Measurements from ENCODE around the gene BTNL2. TPM values are rescaled to one million over a fixed set of nuclear protein-coding genes. Genes with fewer than 3 reads are reported as not detected.
A peak's percentile ranks its signal among the peaks of the same experiment; 100 is the strongest.
"Not testable (repeated sequence)": the region's sequence is repeated elsewhere in the genome, so short reads cannot be mapped to it uniquely, and the experiment has no call there.

The BTNL2 gene
- total RNA-seq (2014; rRNA removed; shearing (Covaris generic)): not detected in 2 replicates

- Histone ChIP-seq H3K4me3 (no peak within 1 kb of the TSS), H3K36me3 (no peaks in the 10 kb centered on the region), H3K4me1 (no peaks in the 10 kb centered on the region), H3K27me3 (peaks cover 6% of the 10 kb centered on the region; the same call in 1 of the 2 replicates), H3K27ac (no peak within 1 kb of the TSS), H3K9me3 (replicated peaks) (no peaks in the 10 kb centered on the region)
- no peak for DNase-seq
Measured at GRCh38 chr6:32406857-32407256, at the start of gene BTNL2. Gene BTNL2, minus strand, starts transcription at chr6:32407181. Its CDS starts 58 bp downstream, at chr6:32407123.

GRCh38 chr6:32449088-32449736, 42.2 kb upstream of the BTNL2 start:
- Histone ChIP-seq H3K36me3 (no peaks in the 10 kb centered on the region), H3K4me3 (no peak overlapping the region), H3K9me3 (replicated peaks) (no peaks in the 10 kb centered on the region), H3K4me1 (no peaks in the 10 kb centered on the region), H3K27me3 (no peaks in the 10 kb centered on the region), H3K27ac (no peak overlapping the region)
- DNase-seq: no peak

GRCh38 chr6:32447932-32448331, 41.0 kb upstream of the BTNL2 start:
- DNase-seq: no peak
- H3K27ac ChIP-seq: no peak overlapping the region
- no peaks in the 10 kb centered on the region for H3K27me3 ChIP-seq
- H3K36me3 ChIP-seq: no peaks in the 10 kb centered on the region
- no peak overlapping the region for H3K4me3 ChIP-seq
- no peaks in the 10 kb centered on the region for H3K9me3 ChIP-seq (replicated peaks)
- no peaks in the 10 kb centered on the region for H3K4me1 ChIP-seq

- Histone ChIP-seq H3K4me3 (no peak overlapping the region), H3K4me1 (no peaks in the 10 kb centered on the region), H3K27me3 (no peaks in the 10 kb centered on the region), H3K36me3 (no peaks in the 10 kb centered on the region), H3K27ac (no peak overlapping the region), H3K9me3 (replicated peaks) (no peaks in the 10 kb centered on the region)
- no peak for DNase-seq
Measured at GRCh38 chr6:32445321-32445854, 38.4 kb upstream of the BTNL2 start.

GRCh38 chr6:32444433-32444832, 37.5 kb upstream of the BTNL2 start:
- H3K27ac ChIP-seq: no peak overlapping the region
- no peaks in the 10 kb centered on the region for H3K4me1 ChIP-seq
- DNase-seq: no peak
- H3K36me3 ChIP-seq: no peaks in the 10 kb centered on the region
- no peak overlapping the region for H3K4me3 ChIP-seq
- no peaks in the 10 kb centered on the region for H3K27me3 ChIP-seq
- H3K9me3 ChIP-seq (replicated peaks): no peaks in the 10 kb centered on the region

GRCh38 chr6:32442977-32443552, 36.1 kb upstream of the BTNL2 start:
- H3K36me3 ChIP-seq: no peaks in the 10 kb centered on the region

GRCh38 chr6:32442243-32442667, 35.3 kb upstream of the BTNL2 start:
- Histone ChIP-seq H3K36me3 (no peaks in the 10 kb centered on the region), H3K27me3 (no peaks in the 10 kb centered on the region), H3K9me3 (replicated peaks) (no peaks in the 10 kb centered on the region), H3K4me3 (no peak overlapping the region), H3K4me1 (no peaks in the 10 kb centered on the region), H3K27ac (no peak overlapping the region)
- no peak for DNase-seq

More at GRCh38 chr6:32442977-32443552, 36.1 kb upstream of the BTNL2 start:
- H3K27ac ChIP-seq: no peak overlapping the region
- H3K4me3 ChIP-seq: no peak overlapping the region
- H3K4me1 ChIP-seq: no peaks in the 10 kb centered on the region
- no peaks in the 10 kb centered on the region for H3K27me3 ChIP-seq
- H3K9me3 ChIP-seq (replicated peaks): no peaks in the 10 kb centered on the region
- DNase-seq: no peak

- DNase-seq: peak in 1 of 2 experiments; percentile 55
- no peak within 1 kb of the TSS for H3K27ac ChIP-seq
Measured at GRCh38 chr6:32439602-32440214, 32.7 kb upstream of the BTNL2 start, which contains the start of gene HLA-DRA. Gene HLA-DRA, plus strand, starts transcription at chr6:32439887. Its CDS starts 64 bp downstream, at chr6:32439951.

GRCh38 chr6:32439139-32439538, 32.2 kb upstream of the BTNL2 start:
- Histone ChIP-seq H3K4me1 (no peaks in the 10 kb centered on the region), H3K4me3 (no peak overlapping the region), H3K36me3 (no peaks in the 10 kb centered on the region), H3K9me3 (replicated peaks) (no peaks in the 10 kb centered on the region), H3K27ac (no peak overlapping the region), H3K27me3 (no peaks in the 10 kb centered on the region)
- DNase-seq: no peak

More at GRCh38 chr6:32439602-32440214, 32.7 kb upstream of the BTNL2 start, which contains the start of gene HLA-DRA:
- Histone ChIP-seq H3K4me3 (no peak within 1 kb of the TSS), H3K9me3 (replicated peaks) (no peaks in the 10 kb centered on the region), H3K27me3 (no peaks in the 10 kb centered on the region), H3K4me1 (no peaks in the 10 kb centered on the region), H3K36me3 (no peaks in the 10 kb centered on the region)

GRCh38 chr6:32436995-32437836, 30.2 kb upstream of the BTNL2 start:
- Histone ChIP-seq H3K9me3 (replicated peaks) (no peaks in the 10 kb centered on the region), H3K4me3 (no peak overlapping the region), H3K4me1 (no peaks in the 10 kb centered on the region), H3K27me3 (no peaks in the 10 kb centered on the region), H3K27ac (no peak overlapping the region), H3K36me3 (no peaks in the 10 kb centered on the region)
- no peak for DNase-seq

GRCh38 chr6:32436186-32436585, 29.2 kb upstream of the BTNL2 start:
- no peaks in the 10 kb centered on the region for H3K36me3 ChIP-seq
- H3K4me1 ChIP-seq: no peaks in the 10 kb centered on the region
- no peaks in the 10 kb centered on the region for H3K27me3 ChIP-seq
- no peak overlapping the region for H3K27ac ChIP-seq
- DNase-seq: no peak
- H3K4me3 ChIP-seq: no peak overlapping the region
- no peaks in the 10 kb centered on the region for H3K9me3 ChIP-seq (replicated peaks)

GRCh38 chr6:32433950-32434349, 27.0 kb upstream of the BTNL2 start:
- not testable (repeated sequence) for H3K9me3 ChIP-seq (replicated peaks); H3K27me3 ChIP-seq; H3K27ac ChIP-seq; H3K4me1 ChIP-seq; H3K4me3 ChIP-seq; DNase-seq; H3K36me3 ChIP-seq

- no peak overlapping the region for H3K27ac ChIP-seq
- no peaks in the 10 kb centered on the region for H3K36me3 ChIP-seq
- no peaks in the 10 kb centered on the region for H3K9me3 ChIP-seq (replicated peaks)
- H3K4me1 ChIP-seq: no peaks in the 10 kb centered on the region
- no peak overlapping the region for H3K4me3 ChIP-seq
- peak in 1 of 2 experiments; percentile 28 for DNase-seq
- no peaks in the 10 kb centered on the region for H3K27me3 ChIP-seq
Measured at GRCh38 chr6:32432050-32432450, 25.1 kb upstream of the BTNL2 start.

GRCh38 chr6:32431142-32431541, 24.2 kb upstream of the BTNL2 start:
- H3K4me1 ChIP-seq: no peaks in the 10 kb centered on the region
- H3K27ac ChIP-seq: no peak overlapping the region
- no peaks in the 10 kb centered on the region for H3K9me3 ChIP-seq (replicated peaks)
- no peak for DNase-seq
- H3K4me3 ChIP-seq: no peak overlapping the region
- no peaks in the 10 kb centered on the region for H3K27me3 ChIP-seq
- no peaks in the 10 kb centered on the region for H3K36me3 ChIP-seq
